ENCODE measurements around the gene KRT84. TPM values are rescaled to one million over a fixed set of nuclear protein-coding genes. Genes with fewer than 3 reads are reported as not detected.
A peak's percentile ranks its signal among the peaks of the same experiment; 100 is the strongest.

The KRT84 gene
- polyA plus RNA-seq, 3 donors: not detected

- no peak for TF ChIP-seq CTCF (IDR thresholded peaks at IDR 0.05)
- Mint-ChIP-seq H3K4me3 (no peak overlapping the region), H3K4me1 (no peaks in the 10 kb centered on the region), H3K27me3 (ENCODE audit: low read depth in 3 of 3) (peaks cover 5 to 11% (median 5%) of the 10 kb centered on the region in 3 donors), H3K27ac (no peak overlapping the region), H3K36me3 (no peaks in the 10 kb centered on the region), H3K9me3 (peaks cover 0 to 3% (median 0%) of the 10 kb centered on the region in 7 donors)
- intact Hi-C loops (cut with micrococcal nuclease): no loop called here
- DNase-seq: no peak
- no peaks in the 10 kb centered on the region for H3K79me2 ChIP-seq (ENCODE audit: insufficient read depth, low read length)
- H3K27me3 ChIP-seq (ENCODE audit: control insufficient read depth in 2 of 2, insufficient read depth in 2 of 2, low read length in 2 of 2): no peaks in the 10 kb centered on the region
- no peak overlapping the region for H3K4me3 ChIP-seq (replicated peaks in 1 of 3; ENCODE audit: low read depth in 2 of 3, low read length in 3 of 3)
- H3K4me1 ChIP-seq (ENCODE audit: control insufficient read depth in 1 of 2, insufficient read depth in 2 of 2, low read length in 2 of 2): no peaks in the 10 kb centered on the region
- H3K36me3 ChIP-seq (replicated peaks in 1 of 2; ENCODE audit: control insufficient read depth in 1 of 2, insufficient read depth in 2 of 2, low read length in 2 of 2): no peaks in the 10 kb centered on the region
- H3K9ac ChIP-seq (ENCODE audit: insufficient read depth, low read length, poor library complexity, severe bottlenecking): no peak overlapping the region
- no peak overlapping the region for H3K27ac ChIP-seq (ENCODE audit: low read depth in 1 of 2, low read length in 2 of 2)
- WGBS (ENCODE audit: insufficient coverage): 91% methylated on average over 5 of the region's 5 CpGs
- no peak overlapping the region for H2AFZ ChIP-seq (ENCODE audit: insufficient read depth, low read depth, low read length, poor library complexity, severe bottlenecking)
- H3K4me2 ChIP-seq (replicated peaks; ENCODE audit: extremely low read depth, low read length, poor library complexity, severe bottlenecking): no peak overlapping the region
- H4K20me1 ChIP-seq (ENCODE audit: insufficient read depth, low read length): no peaks in the 10 kb centered on the region
- no peaks in the 10 kb centered on the region for H3K9me3 ChIP-seq (replicated peaks in 1 of 2; ENCODE audit: control insufficient read depth in 1 of 2, insufficient read depth in 1 of 2, low read length in 2 of 2)
These were observed 22.5 kb upstream of the KRT84 start for GRCh38 chr12:52407918-52408317.

- H3K36me3 Mint-ChIP-seq: no peaks in the 10 kb centered on the region
- peak within 1 kb of the TSS in 1 of 7 donors; percentile 4 for H3K27ac Mint-ChIP-seq
- Histone ChIP-seq H3K9ac (ENCODE audit: insufficient read depth, low read length, poor library complexity, severe bottlenecking) (no peak within 1 kb of the TSS), H3K36me3 (replicated peaks in 1 of 2; ENCODE audit: control insufficient read depth in 1 of 2, insufficient read depth in 2 of 2, low read length in 2 of 2) (no peaks in the 10 kb centered on the region), H2AFZ (ENCODE audit: insufficient read depth, low read depth, low read length, poor library complexity, severe bottlenecking) (no peak within 1 kb of the TSS), H3K79me2 (ENCODE audit: insufficient read depth, low read length) (no peaks in the 10 kb centered on the region), H3K4me3 (replicated peaks in 1 of 3; ENCODE audit: low read depth in 2 of 3, low read length in 3 of 3) (no peak within 1 kb of the TSS), H3K27ac (ENCODE audit: low read depth in 1 of 2, low read length in 2 of 2) (no peak within 1 kb of the TSS), H3K4me2 (replicated peaks; ENCODE audit: extremely low read depth, low read length, poor library complexity, severe bottlenecking) (no peak within 1 kb of the TSS), H3K4me1 (ENCODE audit: control insufficient read depth in 1 of 2, insufficient read depth in 2 of 2, low read length in 2 of 2) (no peaks in the 10 kb centered on the region), H3K27me3 (ENCODE audit: control insufficient read depth in 2 of 2, insufficient read depth in 2 of 2, low read length in 2 of 2) (no peaks in the 10 kb centered on the region), H3K9me3 (replicated peaks in 1 of 2; ENCODE audit: control insufficient read depth in 1 of 2, insufficient read depth in 1 of 2, low read length in 2 of 2) (no peaks in the 10 kb centered on the region), H4K20me1 (ENCODE audit: insufficient read depth, low read length) (no peaks in the 10 kb centered on the region)
- H3K4me3 Mint-ChIP-seq: no peak within 1 kb of the TSS
- no peak for TF ChIP-seq CTCF (IDR thresholded peaks at IDR 0.05)
- H3K4me1 Mint-ChIP-seq: no peaks in the 10 kb centered on the region
- DNase-seq: no peak
- intact Hi-C loops (cut with micrococcal nuclease): no loop called here
- WGBS (ENCODE audit: insufficient coverage): 94% methylated on average over 3 of the region's 14 CpGs
- H3K27me3 Mint-ChIP-seq (ENCODE audit: low read depth in 3 of 3): peaks cover 1 to 13% (median 6%) of the 10 kb centered on the region in 3 donors
- H3K9me3 Mint-ChIP-seq: peaks cover 0 to 3% (median 0%) of the 10 kb centered on the region in 7 donors
These were observed 20.5 kb upstream of the KRT84 start, which contains the start of gene KRT82 for GRCh38 chr12:52405922-52406385. KRT82 (minus strand) TSS chr12:52406335; CDS start chr12:52406277, 58 bp downstream.

All from CD14-positive monocyte (primary cell).